KOPT-K1 (cell line): ENCODE data around the gene MOGAT2.

ENCODE experiments used
- H3K27ac ChIP-seq: fragments of 200-600 bp; sonication (generic); 2 replicates; pipeline ENCODE4 v1.5.1; 2016; ENCODE audit warnings: antibody characterized with exemption, mild to moderate bottlenecking, low read depth, low read length; ENCODE audit not compliant: poor library complexity, severe bottlenecking
- H3K36me3 ChIP-seq: fragments of 200-600 bp; sonication (generic); 2 replicates; pipeline ENCODE4 v1.5.1; 2017; ENCODE audit warnings: antibody characterized with exemption, mild to moderate bottlenecking, low read length, moderate library complexity; ENCODE audit not compliant: insufficient read depth
- H3K9me3 ChIP-seq: fragments of 200-600 bp; sonication (generic); 2 replicates; pipeline ENCODE4 v1.5.1; 2017; ENCODE audit warnings: antibody characterized with exemption, low read length, mild to moderate bottlenecking; ENCODE audit not compliant: insufficient read depth, poor library complexity, severe bottlenecking

MOGAT2 gene

DNA sequence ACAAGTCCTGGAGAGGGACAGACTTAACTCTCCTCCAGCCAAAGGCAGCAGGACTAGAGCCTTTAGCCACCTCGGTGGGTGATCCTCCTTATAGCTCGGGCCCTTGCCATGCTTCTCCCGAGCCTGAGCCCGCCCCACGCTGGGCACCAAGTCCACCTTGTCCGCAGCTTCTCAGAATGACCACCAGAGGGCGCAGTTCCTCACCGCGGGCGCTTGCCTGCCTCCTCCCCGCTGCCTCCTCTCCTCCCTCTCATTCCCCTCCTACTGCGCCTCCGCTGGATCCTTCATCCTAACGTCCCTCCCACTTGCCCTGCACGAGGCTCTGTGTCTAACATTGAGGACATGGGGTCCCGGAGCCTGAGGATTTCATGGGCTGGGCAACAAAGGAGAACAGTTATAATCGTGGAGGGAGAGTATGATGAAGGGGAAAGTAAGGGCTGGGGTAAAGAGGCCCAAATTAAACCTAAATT lies 11.3 kb upstream of the MOGAT2 start:
- Histone ChIP-seq H3K36me3 (no peaks in the 10 kb centered on the region), H3K27ac (no peak overlapping the region), H3K9me3 (no peaks in the 10 kb centered on the region)

DNA sequence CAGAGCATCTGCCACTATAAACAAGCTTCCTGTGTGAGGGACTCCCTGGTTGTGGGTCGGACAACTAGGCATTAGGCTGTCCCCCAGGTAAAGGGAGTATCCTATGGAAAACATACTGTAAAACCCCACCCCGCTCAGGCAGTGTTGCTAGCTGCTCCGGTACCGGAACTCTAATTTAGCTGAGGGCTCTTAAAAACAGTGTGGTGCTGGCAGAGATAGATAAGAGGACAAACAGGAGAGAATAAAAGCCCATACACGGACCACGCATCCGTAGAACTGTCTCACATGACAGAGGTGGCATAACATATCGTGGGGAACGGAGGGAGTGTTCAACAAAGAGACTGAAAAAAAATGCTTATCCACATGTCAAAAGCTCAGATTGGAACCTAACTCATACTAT lies 3.4 kb upstream of the MOGAT2 start:
- Histone ChIP-seq H3K9me3 (no peaks in the 10 kb centered on the region), H3K27ac (no peak overlapping the region), H3K36me3 (no peaks in the 10 kb centered on the region)

DNA sequence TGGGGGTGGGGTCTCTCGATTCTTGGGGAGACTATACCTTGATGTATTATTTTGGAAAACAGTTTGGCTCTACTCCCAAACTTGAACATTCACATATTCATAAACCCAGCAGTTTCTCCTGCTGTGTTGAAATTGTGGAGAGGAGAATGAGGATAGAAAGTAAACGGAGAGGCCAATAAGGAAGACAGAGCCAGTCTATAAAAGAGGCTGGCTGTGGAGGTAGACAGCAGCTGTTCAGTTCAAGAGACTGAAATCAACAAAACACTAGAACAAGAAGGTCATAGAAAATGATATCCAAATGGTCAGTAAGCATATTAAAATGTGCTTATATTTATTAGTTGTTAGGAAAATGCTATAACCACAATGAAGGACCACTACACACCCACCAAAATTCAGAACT lies 1.9 kb upstream of the MOGAT2 start:
- no peak overlapping the region for H3K27ac ChIP-seq

DNA sequence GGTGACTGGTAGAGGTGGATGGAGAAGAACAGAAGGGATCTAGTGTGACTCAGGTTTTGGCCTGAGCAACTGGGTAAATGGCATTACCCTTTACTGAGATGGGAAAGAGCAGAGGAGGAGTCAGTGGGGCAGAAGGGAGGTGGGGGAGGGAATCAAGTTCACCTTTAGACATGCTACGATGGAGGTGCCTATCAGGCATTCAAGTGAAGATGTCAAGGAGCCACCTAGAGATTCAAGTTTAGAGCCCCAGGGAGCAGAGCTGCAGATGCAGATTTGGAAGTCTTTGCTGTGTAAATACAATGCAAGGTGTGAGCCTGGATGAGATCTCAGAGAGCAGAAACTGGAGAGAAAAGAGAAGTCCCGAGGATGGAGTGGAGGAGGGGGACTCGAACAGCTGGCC lies 979 bp upstream of the MOGAT2 start:
- H3K27ac ChIP-seq, result no peak overlapping the region
- H3K36me3 ChIP-seq, result no peaks in the 10 kb centered on the region
- H3K9me3 ChIP-seq, result no peaks in the 10 kb centered on the region

More for the DNA sequence above, 1.9 kb upstream of the MOGAT2 start:
- H3K9me3 ChIP-seq, result no peaks in the 10 kb centered on the region
- H3K36me3 ChIP-seq, result no peaks in the 10 kb centered on the region

DNA sequence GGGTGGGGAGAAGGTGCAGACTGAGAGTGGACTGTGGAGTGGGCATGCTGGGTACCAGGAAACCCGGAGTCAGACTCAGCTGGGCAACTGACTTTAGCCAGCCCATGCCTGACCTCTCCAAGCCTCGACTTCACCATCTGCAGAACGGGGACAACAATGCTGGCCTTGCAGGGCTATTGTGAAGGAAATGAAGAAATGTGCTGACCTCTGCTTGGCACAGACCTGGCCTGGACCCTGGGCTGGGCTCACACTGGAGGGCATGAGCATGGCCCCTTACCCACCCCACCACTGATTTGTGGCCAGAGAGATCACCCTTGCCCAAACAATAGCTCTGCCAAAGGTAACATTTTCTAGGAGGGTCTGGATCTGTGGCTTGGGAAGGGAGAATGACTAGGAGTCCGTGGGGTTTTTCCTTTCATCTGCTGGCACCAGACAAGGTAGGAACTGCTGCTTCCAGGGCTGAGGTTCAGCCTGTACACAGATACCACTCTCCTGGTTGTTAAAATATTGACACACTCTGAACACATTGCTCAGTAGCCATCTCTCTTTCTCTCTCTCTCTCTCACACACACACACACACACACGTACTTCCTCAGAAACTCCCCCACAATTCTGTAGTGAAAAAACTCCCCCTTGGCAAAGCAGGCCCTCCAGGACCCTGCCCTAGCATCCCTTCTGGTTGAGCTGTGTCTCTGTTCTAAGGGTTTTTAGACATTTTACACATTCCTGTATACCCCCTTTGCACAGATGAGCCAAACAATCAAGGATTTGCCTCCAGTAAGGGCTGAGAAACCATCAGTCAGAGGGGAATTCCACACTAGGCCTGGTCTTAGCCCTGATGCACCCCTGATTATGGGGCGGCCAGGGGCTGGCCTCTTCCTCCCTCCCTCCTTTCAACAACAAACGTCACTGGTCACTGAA lies 1.0 kb downstream of the MOGAT2 start:
- Histone ChIP-seq H3K27ac (no peak overlapping the region), H3K36me3 (no peaks in the 10 kb centered on the region), H3K9me3 (no peaks in the 10 kb centered on the region)

DNA sequence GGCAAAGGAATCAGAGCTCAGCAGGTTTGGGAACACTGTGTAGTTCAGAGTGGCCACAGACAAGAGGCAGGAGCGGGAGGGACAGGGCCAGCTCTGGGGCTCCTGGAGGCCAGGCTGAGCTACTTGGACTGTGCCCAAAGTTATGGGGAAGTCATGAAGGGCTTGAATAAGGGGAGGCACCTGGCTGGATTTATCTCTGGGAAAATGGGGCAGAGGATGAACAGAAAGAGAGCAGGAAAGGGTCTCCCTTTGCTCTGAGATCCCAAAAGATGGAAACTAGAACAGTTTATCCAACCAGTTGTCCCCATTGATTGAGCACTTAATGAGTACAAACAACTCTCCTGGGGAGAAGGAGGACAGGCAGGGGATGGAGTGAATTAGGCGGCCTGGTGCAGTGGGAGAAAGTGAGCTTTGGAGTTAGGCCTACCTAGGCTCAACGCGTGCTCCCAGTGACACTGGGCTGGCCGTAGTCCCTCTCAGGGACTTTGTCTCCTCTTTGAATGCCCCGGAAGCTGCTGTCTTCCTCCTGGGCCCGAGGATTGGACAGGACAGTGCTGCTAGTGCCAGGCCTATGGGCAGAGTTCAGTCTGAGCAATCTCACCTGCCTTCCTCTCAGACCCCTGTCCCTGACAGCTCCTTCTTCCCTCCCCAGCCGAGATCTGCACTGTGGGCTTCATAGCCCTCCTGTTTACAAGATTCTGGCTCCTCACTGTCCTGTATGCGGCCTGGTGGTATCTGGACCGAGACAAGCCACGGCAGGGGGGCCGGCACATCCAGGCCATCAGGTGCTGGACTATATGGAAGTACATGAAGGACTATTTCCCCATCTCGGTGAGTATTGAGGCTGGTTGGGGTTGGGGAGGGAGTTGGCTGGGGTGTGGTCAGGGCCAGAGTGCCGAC lies 2.0 kb downstream of the MOGAT2 start:
- Histone ChIP-seq H3K27ac (no peak overlapping the region), H3K36me3 (no peaks in the 10 kb centered on the region), H3K9me3 (no peaks in the 10 kb centered on the region)

DNA sequence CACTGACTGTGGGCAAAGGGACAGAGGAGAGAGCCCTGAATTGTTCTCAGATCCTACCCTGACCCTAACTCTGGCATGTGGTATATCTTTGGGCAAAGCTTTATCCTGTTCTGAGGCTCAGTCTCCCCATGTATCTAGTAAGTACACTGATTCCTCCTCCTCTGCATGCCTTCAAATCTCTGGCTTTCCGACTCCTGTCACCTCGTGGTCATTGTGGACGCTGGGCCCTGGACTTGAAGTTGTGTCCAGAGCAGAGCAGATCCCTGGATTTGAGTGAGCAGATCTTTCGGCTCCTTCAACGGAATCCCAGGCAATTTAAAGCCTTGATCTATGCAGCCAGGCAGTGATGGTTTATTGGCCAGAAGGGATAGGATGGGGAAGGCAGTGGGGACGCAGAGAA lies 3.0 kb downstream of the MOGAT2 start:
- Histone ChIP-seq H3K27ac (no peak overlapping the region), H3K36me3 (no peaks in the 10 kb centered on the region), H3K9me3 (no peaks in the 10 kb centered on the region)

DNA sequence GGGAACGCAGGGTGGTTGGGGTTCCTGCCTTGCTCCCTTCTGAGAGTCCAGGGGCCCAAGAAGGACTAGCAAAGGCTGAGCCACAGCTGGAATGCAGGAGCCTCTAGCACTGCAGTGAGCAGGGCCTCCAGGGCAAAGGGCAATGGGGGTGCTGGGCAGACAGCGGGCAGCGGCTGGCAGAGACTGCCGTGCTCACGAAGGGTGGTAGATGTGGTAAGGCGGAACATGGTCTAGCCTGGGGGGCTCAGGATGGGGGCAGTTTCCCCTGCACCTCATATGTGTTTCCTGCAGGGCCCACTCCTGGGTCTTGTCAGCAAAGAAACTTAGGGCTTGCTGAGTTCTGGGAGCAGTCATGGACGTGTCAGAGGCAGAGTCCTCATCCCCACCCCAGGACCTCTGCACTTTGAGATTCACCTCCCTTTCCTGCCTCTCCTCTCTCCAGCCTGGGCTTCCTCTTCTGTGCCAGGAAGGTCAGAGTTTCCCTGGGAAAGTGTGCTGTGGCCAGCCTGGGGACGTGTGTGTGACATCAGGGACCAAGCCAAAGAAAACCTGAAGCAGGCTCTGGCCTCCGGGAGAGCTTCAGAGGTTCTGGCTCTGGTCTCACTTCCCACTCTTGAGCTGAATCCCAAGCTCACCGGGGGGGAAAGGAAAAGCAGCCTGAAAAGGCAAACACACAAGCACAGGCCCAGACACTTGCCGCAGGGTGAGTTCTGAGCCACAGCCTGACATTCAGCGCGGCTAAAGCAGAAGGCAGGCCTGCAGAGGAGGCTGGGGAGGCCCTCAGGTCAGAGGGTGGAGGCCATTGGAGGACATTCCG lies 4.4 kb downstream of the MOGAT2 start:
- H3K9me3 ChIP-seq, result no peaks in the 10 kb centered on the region
- H3K27ac ChIP-seq, result no peak overlapping the region
- H3K36me3 ChIP-seq, result no peaks in the 10 kb centered on the region

DNA sequence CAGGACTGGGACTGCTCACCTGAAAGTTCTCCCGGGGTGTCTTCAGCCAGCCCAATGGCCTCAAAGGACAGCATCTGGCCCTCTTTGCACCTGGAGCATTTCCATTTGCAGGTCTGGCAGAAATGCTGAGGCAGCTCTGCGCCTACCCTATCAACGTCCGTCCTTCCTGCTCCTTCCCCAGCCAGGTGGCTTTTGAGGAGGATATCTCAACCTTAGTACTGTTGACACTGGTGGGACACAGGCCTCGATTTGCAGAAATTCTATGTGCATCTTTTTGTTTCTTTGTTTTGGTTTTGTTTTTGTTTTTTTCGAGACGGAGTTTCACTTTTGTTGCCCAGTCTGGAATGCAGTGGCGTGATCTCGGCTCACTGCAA lies 5.0 kb downstream of the MOGAT2 start:
- Histone ChIP-seq H3K27ac (no peak overlapping the region), H3K36me3 (no peaks in the 10 kb centered on the region), H3K9me3 (no peaks in the 10 kb centered on the region)

DNA sequence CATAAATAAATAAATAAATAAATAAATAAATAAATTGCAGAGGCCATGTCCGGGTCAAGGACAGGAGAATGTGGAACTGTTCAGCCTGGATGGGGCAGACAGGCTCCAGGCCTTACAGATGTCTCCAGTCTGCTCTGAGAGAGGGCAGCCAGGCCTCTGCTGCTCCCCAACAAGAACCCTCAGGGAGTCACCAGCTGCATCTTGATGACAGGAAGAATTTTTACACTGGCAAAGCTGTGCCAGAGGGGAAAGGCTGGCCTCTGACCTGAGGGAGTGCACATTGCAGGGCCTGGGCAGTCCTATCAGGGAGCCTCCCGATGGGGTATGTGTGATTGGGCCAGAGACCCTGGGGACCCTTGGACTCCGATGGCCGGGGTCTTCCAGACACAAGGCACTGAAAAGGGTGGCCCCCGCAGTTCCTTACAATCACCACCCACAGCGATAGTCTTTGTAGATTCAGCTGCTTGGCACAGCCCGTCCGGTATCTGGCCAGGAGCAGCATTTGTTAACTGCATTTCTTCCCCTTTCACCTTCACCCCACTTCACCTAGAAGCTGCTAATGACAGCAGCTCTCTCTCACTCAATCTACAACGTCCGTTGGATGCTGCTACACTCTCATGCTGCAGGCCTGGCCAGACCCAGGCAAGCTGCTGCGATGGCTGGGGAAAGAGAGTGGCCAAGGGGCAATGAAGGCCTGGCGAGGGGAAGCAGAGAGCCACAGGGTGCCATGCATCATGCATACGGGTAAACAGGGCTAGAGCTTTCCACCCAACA lies 8.1 kb downstream of the MOGAT2 start:
- Histone ChIP-seq H3K9me3 (no peaks in the 10 kb centered on the region), H3K27ac (no peak overlapping the region), H3K36me3 (no peaks in the 10 kb centered on the region)

DNA sequence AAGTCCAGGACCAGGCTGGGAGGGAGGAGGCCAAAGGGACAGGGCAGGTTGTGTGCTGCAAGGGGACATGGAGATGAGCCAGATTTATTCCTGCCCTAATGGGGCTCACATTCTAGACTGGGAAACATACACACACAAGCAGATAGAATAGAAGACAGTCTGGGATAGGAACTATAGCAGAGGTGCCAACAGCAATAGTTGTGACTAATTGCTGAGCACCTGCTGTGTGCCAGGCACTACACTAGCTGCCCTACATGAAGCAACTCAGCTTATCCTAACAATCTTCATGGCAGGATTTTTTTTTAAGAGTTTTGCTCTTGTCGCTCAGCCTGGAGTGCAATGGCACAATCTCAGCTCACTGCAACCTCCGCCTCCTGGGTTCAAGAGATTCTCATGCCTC lies 11.4 kb downstream of the MOGAT2 start:
- Histone ChIP-seq H3K27ac (no peak overlapping the region), H3K9me3 (no peaks in the 10 kb centered on the region), H3K36me3 (no peaks in the 10 kb centered on the region)

DNA sequence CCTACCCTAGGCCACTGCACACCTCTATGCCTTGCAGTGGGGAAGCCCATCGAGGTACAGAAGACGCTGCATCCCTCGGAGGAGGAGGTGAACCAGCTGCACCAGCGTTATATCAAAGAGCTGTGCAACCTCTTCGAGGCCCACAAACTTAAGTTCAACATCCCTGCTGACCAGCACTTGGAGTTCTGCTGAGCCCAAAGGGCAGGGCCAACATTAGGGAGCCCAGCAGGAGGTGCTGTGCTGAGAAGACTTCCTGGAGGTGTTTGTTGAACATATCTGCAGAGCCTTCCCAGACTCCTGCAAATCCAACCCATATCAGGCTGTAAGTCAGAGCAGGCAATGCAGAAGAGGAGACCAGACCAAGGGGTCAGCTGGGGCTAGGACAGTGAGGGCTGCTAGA lies 13.5 kb downstream of the MOGAT2 start:
- Histone ChIP-seq H3K27ac (no peak overlapping the region), H3K36me3 (no peaks in the 10 kb centered on the region), H3K9me3 (no peaks in the 10 kb centered on the region)

DNA sequence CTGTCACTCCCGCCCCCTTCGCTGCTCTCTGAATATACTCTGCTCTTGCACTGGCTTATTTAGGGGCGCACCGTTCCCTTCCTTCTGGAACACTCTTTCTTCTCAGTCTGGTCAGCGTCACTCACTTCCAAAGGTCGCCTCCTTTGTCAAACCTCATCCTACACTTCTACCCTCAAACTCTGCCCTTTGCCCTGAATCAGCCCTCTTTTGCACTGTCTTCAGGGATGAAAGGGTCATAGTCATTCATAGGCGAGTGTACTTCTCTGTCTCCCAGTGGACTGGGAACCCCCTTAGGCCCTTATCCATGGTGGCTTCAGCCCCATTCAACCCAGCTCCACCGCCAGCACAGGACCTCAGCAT lies 15.4 kb downstream of the MOGAT2 start:
- H3K9me3 ChIP-seq, result no peaks in the 10 kb centered on the region
- H3K36me3 ChIP-seq, result no peaks in the 10 kb centered on the region
- H3K27ac ChIP-seq, result no peak overlapping the region

DNA sequence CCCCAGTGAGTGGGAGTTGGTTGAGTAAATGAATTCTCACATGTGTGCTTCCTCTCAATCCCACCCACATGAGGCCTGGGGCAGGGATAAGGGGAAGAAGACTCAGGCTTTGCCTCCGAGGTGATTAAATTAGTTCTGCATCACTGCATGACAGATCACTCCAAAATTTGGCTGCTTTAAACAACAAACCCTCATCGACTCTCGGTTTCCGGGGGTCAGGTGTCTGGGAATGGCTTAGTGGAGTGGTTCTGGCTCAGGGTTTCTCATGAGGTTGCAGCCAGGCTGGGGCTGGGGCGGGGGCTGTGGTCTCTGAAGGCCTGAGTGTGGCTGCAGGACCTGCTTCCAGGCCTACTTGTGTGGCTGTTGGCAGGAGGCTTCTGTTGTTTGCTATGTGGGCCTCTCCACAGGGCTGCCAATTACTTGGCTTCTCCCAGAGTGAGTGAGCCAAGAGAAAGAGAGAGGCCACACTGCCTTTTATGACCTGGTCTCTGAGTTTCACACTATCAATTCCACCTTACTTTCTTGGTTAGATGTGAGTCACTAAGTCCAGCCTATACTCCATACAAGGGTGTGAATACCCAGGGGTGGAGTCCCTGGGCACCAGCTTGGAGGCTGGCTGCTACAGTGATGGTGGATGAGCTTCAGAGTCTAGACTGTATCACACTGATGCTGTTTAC lies 15.9 kb downstream of the MOGAT2 start:
- no peaks in the 10 kb centered on the region for H3K36me3 ChIP-seq
- H3K27ac ChIP-seq, result no peak overlapping the region
- H3K9me3 ChIP-seq, result no peaks in the 10 kb centered on the region
